MM.1S (cell line): ENCODE data around the gene PRTG.

Experiments used
- DNase-seq: peaks from one replicate; pipeline ENCODE4 v3.0.0-alpha.2; 2015
- H2AFZ ChIP-seq: fragments of 300-600 bp; sonication (generic); 2 replicates; pipeline ENCODE4 v1.6.0; 2016; ENCODE audit warnings: antibody characterized with exemption, low read length
- H3F3A ChIP-seq: fragments of 300-600 bp; sonication (generic); 2 replicates; pipeline ENCODE4 v1.6.1; 2016; ENCODE audit warnings: mild to moderate bottlenecking, antibody characterized with exemption, low read length, moderate library complexity, mixed read lengths; ENCODE audit not compliant: insufficient read depth
- H3K27ac ChIP-seq: fragments of 300-600 bp; sonication (generic); 2 replicates; pipeline ENCODE4 v1.5.1; 2016; ENCODE audit warnings: mild to moderate bottlenecking, low read length
- H3K27me3 ChIP-seq: fragments of 300-600 bp; sonication (generic); replicated peaks from 2 replicates; pipeline ENCODE4 v1.6.0; 2016; ENCODE audit warnings: low read length; ENCODE audit not compliant: insufficient read depth
- H3K36me3 ChIP-seq: fragments of 300-600 bp; sonication (generic); replicated peaks from 2 replicates; pipeline ENCODE4 v1.6.1; 2016; ENCODE audit warnings: mild to moderate bottlenecking, low read length, mixed read lengths; ENCODE audit not compliant: insufficient read depth
- H3K4me1 ChIP-seq: fragments of 300-600 bp; sonication (generic); 2 replicates; pipeline ENCODE4 v1.6.1; 2016; ENCODE audit warnings: low read length, mixed read lengths
- H3K4me2 ChIP-seq: fragments of 300-600 bp; sonication (generic); 2 replicates; pipeline ENCODE4 v1.6.0; 2016; ENCODE audit warnings: low read depth, low read length
- H3K4me3 ChIP-seq: fragments of 300-600 bp; sonication (generic); 2 replicates; pipeline ENCODE4 v1.5.1; 2016; ENCODE audit warnings: low read length, mixed read lengths
- H3K79me2 ChIP-seq: fragments of 300-600 bp; sonication (generic); 2 replicates; pipeline ENCODE4 v1.6.1; 2016; ENCODE audit warnings: mixed run types, low read length, mixed read lengths
- H3K9ac ChIP-seq: fragments of 300-600 bp; sonication (generic); 2 replicates; pipeline ENCODE4 v1.6.1; 2016; ENCODE audit warnings: low read length, mixed read lengths
- H3K9me2 ChIP-seq: fragments of 300-600 bp; sonication (generic); replicated peaks from 2 replicates; pipeline ENCODE4 v1.6.1; 2016; ENCODE audit warnings: mild to moderate bottlenecking, low read length, mixed read lengths; ENCODE audit not compliant: insufficient read depth
- H3K9me3 ChIP-seq: fragments of 300-600 bp; sonication (generic); replicated peaks from 2 replicates; pipeline ENCODE4 v1.6.1; 2016; ENCODE audit warnings: mild to moderate bottlenecking, low read length, mixed read lengths; ENCODE audit not compliant: insufficient read depth
- H4K20me1 ChIP-seq: fragments of 300-600 bp; sonication (generic); 2 replicates; pipeline ENCODE4 v1.6.1; 2016; ENCODE audit warnings: mild to moderate bottlenecking, low read length, moderate library complexity, mixed read lengths; ENCODE audit not compliant: insufficient read depth
- EZH2 ChIP-seq: fragments of 300-600 bp; sonication (generic); optimal IDR thresholded peaks from 2 replicates; pipeline ENCODE3; 2017; ENCODE audit warnings: low read depth, mild to moderate bottlenecking, antibody characterized with exemption, low read length, mixed read lengths
- EZH2phosphoT487 ChIP-seq: fragments of 300-600 bp; sonication (generic); IDR thresholded peaks from 2 replicates; pipeline ENCODE4 v1.6.1; 2018; ENCODE audit warnings: antibody characterized with exemption, low read length
- TF ChIP-seq, protein P1 (sequence below): fragments of 300-600 bp; sonication (generic); IDR thresholded peaks from 2 replicates; pipeline ENCODE4 v1.5.1; 2016; ENCODE audit warnings: antibody characterized with exemption, low read length, mixed read lengths

The PRTG gene

DNA sequence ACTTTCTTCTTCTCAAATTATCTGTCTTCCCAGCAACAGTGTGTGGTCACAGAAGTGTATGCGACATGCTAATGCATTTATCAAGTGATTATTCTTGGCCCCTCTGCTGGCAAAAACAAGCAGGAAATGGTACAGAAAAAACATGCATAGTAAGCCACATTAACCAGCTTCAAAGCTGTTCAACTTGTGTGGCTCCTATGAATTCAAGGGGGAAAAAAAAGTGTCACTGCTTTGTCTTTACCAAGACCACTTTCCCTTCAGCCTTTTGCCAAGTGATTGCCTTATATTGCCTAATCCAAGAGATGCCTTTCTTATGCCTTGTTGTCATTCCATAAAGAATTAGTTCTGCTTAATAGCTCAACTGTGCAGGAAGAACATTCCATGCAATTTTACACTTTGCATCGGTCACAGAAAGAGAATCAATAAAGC, 39.1 kb downstream of the PRTG start:
- no peaks in the 10 kb centered on the region for H3K27me3 ChIP-seq
- H4K20me1 ChIP-seq = no peaks in the 10 kb centered on the region
- no peak overlapping the region for H3K9ac ChIP-seq
- H2AFZ ChIP-seq = no peak overlapping the region
- no peaks in the 10 kb centered on the region for H3F3A ChIP-seq
- H3K4me1 ChIP-seq = no peaks in the 10 kb centered on the region
- no peak for DNase-seq
- TF ChIP-seq EZH2 (no peak), EZH2phosphoT487 (no peak)
- TF ChIP-seq, protein P1, sequence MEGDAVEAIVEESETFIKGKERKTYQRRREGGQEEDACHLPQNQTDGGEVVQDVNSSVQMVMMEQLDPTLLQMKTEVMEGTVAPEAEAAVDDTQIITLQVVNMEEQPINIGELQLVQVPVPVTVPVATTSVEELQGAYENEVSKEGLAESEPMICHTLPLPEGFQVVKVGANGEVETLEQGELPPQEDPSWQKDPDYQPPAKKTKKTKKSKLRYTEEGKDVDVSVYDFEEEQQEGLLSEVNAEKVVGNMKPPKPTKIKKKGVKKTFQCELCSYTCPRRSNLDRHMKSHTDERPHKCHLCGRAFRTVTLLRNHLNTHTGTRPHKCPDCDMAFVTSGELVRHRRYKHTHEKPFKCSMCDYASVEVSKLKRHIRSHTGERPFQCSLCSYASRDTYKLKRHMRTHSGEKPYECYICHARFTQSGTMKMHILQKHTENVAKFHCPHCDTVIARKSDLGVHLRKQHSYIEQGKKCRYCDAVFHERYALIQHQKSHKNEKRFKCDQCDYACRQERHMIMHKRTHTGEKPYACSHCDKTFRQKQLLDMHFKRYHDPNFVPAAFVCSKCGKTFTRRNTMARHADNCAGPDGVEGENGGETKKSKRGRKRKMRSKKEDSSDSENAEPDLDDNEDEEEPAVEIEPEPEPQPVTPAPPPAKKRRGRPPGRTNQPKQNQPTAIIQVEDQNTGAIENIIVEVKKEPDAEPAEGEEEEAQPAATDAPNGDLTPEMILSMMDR = no peak
- no peaks in the 10 kb centered on the region for H3K79me2 ChIP-seq
- no peaks in the 10 kb centered on the region for H3K9me2 ChIP-seq
- no peak overlapping the region for H3K4me3 ChIP-seq
- H3K4me2 ChIP-seq = no peak overlapping the region
- H3K9me3 ChIP-seq = no peaks in the 10 kb centered on the region
- no peak overlapping the region for H3K27ac ChIP-seq
- H3K36me3 ChIP-seq = no peaks in the 10 kb centered on the region

DNA sequence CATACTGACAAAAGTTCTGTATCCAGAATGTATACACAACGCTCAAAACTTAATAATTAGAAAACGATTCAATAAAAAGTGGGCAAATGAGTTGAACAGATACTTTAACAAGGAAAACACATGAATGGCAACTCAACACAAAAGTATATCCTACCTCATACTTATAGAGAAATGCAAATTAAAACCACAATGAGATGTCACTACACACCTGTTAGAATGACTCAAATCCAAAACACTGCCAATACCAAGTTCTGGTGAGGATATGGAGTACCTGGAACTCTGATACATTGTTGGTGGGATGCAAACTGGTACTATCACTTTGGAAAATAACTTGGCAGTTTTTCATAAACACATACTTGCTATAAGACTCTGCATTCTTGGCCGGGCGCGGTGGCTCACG, 42.1 kb downstream of the PRTG start:
- TF ChIP-seq EZH2phosphoT487 (no peak), EZH2 (no peak)
- TF ChIP-seq, protein P1 = no peak
- Histone ChIP-seq H3K9me3 (no peaks in the 10 kb centered on the region), H3F3A (no peaks in the 10 kb centered on the region), H3K36me3 (no peaks in the 10 kb centered on the region), H3K27me3 (no peaks in the 10 kb centered on the region), H3K4me2 (no peak overlapping the region), H3K4me3 (no peak overlapping the region), H3K79me2 (no peaks in the 10 kb centered on the region), H3K9me2 (no peaks in the 10 kb centered on the region), H3K27ac (no peak overlapping the region), H2AFZ (no peak overlapping the region), H3K4me1 (no peaks in the 10 kb centered on the region), H3K9ac (no peak overlapping the region), H4K20me1 (no peaks in the 10 kb centered on the region)
- DNase-seq = no peak

DNA sequence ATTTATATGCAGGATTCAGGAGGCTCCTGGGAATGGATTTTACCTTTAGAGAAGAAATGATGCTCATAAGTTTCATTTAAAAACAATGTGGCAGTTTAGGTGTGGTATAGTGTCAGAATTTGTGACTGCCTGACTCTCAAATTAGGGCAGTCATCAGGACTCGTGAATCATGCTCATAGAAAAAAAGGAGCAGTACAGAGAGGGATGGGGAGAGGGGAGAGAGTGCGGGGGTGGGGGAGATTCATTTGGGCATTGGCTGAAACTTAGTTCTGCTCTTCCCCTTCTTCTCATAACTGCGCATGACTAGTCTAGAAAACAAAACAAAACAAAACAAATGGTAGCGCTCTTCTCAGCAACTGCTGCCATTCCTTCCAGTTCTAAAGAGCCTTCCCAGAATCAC, 44.3 kb downstream of the PRTG start:
- H3K79me2 ChIP-seq = no peaks in the 10 kb centered on the region
- H3K9me3 ChIP-seq = no peaks in the 10 kb centered on the region
- no peak overlapping the region for H3K4me2 ChIP-seq
- H3K9me2 ChIP-seq = no peaks in the 10 kb centered on the region
- H3F3A ChIP-seq = no peaks in the 10 kb centered on the region
- no peaks in the 10 kb centered on the region for H4K20me1 ChIP-seq
- H3K9ac ChIP-seq = no peak overlapping the region
- no peak for TF ChIP-seq EZH2phosphoT487
- no peak for TF ChIP-seq EZH2
- TF ChIP-seq, protein P1 = no peak
- H3K27ac ChIP-seq = no peak overlapping the region
- no peaks in the 10 kb centered on the region for H3K36me3 ChIP-seq
- no peak overlapping the region for H2AFZ ChIP-seq
- H3K27me3 ChIP-seq = no peaks in the 10 kb centered on the region
- no peak for DNase-seq
- H3K4me3 ChIP-seq = no peak overlapping the region
- H3K4me1 ChIP-seq = no peaks in the 10 kb centered on the region
